GM19372 (cell line): ENCODE measurements around the gene SMTNL1.

ENCODE experiments used
- ATAC-seq: cut with Tn5 transposase; IDR thresholded peaks from one replicate; pipeline ENCODE4 v1.9.1; 2021; ENCODE audit warnings: mild to moderate bottlenecking, low read depth, moderate library complexity; ENCODE audit not compliant: unreplicated experiment

The SMTNL1 gene, protein sequence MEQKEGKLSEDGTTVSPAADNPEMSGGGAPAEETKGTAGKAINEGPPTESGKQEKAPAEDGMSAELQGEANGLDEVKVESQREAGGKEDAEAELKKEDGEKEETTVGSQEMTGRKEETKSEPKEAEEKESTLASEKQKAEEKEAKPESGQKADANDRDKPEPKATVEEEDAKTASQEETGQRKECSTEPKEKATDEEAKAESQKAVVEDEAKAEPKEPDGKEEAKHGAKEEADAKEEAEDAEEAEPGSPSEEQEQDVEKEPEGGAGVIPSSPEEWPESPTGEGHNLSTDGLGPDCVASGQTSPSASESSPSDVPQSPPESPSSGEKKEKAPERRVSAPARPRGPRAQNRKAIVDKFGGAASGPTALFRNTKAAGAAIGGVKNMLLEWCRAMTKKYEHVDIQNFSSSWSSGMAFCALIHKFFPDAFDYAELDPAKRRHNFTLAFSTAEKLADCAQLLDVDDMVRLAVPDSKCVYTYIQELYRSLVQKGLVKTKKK

DNA sequence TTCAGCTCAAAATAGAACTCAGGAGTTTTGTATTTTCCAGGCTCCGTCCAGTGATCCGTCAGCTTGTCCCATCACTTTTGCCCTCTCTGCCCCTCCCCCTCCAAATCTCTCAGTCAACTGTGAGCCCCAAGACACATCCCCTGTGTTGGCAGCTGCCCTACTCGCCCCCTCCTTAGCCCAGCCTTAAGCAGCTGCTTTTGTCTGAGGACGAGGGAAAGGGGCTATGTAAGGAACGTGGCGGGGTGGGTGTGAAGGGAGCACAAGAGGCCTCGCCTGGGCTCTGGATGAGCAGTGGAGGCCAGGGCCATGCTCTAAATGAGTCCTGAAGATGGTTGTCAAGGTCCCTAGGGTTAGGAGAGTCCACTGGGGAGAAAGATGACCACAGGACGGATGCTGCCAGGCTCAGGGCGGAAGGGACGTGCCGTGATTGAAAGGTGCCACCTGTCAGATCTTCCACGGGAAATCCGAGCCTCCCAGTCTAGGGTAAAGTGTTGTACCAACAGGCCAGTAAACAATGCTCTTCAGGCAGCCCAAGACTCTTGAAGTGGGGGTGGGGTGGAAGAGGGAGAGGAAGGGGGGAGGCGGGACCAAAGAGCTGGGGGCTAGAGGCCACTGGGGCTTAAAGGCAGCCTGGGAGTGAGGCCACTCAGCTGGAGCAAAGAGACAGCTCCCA is at the start of gene SMTNL1:
Gene SMTNL1 (plus strand): TSS at position 649 of the 673 bp plus-strand sequence. CDS start 5,048 bp downstream, outside the sequence.
- no peak for ATAC-seq

DNA sequence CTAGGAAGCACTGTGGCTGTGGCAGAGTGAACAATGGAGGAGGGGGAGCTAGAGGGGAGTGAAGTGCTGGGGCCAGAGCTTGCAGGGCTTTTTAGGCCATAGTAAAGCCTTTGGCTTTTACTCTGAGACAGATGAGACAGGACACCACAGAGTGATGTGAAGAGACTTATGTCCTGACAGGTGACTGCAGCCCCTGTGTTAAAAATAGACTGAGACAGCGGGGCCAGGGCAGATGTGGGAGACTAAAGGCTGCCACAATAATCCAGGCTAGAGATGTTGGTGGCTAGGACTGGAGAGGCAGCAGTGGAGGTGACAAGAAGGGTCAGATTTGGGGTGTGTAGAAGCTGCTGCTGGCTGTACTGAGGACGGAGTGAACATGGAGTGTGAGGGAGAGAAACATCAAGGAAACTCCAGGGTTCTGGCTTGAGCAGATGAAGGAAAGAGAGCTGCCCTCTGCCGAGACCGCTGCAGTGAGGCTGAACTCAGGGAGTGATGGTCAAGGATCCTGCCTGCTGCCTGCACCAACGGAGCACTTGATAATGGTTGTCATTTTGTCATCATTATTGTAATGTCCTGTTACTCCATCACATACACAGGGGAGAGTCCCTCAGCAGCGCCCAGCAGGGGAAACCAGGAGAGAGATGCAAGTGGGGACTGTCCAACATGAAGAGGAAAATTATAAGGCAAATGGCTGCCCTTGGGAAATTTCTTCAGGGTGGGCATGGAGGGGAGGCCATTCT is 49.3 kb upstream of the SMTNL1 start:
- ATAC-seq: no peak

DNA sequence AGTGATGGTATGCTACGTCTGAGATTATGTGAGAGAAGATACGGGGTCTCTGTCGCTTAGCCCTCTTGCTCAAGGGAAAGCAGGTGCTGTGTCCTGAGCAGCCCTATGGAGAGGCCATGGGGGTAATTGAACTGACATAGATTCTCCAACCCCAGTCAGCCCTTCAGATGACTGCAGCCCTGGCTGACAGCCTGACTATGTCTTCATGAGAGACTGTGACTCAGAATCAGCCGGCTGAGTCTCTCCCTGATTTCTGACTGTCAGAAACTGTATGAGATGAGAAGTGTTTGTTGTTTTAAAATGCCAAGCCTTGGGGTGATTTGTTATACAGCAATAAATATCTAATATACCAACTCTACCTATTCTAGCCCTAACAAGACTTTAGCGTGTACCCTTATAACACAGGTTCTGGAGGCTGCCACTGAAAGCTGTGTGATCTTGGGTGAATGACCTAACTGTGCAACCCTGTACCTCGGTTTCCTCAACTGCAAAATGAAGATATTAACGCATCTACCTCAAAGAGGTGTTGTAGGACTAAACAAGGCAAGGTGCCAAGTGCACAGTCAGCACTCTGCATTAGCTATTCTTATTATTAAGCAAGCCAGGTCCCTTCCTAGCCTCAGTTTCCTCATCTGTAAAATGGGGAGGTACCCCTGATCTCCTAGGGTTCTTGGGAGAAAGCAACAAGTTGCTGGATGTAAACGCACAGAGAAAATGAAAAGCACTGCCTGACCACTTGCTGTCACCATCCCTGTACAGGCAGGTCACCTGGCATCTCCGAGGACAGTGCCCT is 46.7 kb upstream of the SMTNL1 start:
- ATAC-seq: no peak

DNA sequence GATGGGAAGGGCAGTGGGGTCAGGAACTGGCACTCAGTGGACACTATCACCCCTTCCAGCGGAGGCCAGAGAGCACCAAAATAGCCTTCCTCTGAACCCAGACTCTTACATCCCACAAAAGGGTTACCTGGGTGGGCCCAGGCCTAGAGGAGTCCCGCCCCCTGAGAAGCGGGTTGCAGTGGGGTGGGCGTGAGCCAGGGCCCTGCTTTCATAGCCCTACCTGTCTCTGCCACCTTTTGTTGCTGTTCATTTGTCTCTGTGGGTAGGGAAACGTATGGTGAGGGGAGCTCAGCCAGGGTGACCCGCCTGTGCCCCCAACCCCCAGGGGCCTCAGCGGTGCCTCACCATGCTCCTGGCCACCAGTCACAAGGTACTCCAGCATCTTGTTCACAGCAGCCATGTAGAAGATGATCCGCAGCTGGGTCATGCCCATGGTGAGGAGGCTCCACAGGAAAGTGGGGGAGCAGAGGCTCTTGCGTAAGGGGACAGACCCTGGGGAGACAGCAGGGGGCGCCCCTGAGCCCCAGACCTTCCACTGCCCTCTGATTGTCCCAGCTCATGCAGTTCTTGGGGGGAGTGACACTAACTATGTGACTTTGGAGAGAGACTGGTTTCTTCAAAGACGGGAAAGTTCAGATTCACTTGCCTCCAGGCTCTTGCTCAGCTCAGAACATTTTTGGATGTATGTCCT is 45.9 kb upstream of the SMTNL1 start:
- ATAC-seq: no peak

DNA sequence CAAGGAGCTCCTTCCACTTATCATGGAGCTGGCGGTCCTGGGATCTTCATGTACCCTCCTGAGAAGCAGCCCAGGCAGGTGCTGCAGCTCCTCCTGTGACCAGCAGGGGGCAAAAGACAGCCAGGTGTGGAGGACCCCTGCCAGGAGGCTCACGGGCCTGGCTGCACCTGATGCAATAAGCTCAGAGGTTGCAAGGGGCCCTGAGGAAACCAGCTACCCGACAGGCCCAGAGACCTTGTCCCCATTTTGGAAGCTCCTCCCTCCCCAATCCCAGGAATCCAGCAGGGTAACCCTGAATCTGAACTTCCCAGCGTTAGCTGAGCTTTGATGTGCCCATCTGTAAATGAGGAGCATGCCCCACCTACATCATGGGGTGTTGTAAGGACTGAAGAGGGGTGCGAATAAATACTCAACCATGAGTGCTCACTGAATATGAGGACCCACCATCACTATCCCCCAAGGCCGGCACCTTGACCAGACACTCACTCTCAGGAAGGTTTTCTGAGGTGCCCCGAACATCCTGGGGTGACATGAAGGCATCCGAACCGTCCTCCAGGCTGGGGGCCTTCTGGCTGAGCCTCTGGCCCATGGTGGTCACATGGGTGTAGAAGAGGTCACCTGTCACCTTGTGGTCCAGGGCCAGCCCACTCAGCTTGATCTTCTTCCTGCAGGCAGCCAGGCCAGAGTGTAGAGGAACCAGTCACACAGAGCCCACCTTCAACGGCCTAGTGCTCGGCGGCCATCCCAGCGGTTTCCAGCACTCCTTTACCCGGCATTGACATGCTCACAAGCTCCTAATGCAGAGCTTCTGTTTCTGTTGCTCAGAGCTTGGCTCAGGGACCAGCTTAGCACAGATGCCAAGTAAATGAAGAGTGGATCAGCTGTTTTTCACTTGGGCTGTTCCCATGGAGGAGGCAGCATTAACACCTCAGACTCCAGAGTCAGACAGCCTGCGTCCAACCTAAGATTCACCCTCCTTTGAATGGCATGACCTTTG is 43.6 kb upstream of the SMTNL1 start:
- ATAC-seq: peak; percentile 79

DNA sequence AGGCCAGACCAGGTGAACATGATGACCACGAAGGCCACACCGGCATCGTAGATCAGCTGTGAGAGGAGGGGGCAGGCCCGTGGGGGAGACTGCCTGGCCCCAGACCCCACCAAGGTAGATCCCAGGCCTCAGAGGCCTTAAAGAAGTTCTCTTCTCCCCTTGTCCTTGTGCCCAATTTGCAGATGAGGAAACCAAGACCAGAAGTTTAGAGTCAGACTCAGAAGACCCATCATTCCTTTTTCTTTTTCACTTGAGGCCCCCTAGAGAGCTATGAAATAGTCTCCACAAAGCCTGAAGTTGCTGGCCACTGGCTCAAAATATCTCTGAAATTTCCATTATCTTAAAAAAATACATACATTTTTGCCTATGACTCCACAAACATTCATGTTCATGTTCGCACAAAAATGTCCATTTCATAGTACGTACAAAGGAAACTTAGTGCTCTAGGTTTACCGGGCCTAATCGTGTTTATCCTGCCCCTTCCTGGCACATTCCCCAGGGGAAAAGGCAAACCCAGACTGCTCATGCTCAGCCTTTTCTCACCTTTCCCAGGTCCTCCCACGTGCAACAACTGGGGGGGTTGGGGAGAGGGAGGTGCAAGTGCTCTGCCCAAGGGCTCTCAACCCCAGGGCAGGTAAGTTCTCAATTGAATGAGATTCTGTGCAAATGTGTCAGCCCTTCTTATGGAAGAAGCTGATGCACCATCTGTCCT is 41.1 kb upstream of the SMTNL1 start:
- ATAC-seq: no peak

DNA sequence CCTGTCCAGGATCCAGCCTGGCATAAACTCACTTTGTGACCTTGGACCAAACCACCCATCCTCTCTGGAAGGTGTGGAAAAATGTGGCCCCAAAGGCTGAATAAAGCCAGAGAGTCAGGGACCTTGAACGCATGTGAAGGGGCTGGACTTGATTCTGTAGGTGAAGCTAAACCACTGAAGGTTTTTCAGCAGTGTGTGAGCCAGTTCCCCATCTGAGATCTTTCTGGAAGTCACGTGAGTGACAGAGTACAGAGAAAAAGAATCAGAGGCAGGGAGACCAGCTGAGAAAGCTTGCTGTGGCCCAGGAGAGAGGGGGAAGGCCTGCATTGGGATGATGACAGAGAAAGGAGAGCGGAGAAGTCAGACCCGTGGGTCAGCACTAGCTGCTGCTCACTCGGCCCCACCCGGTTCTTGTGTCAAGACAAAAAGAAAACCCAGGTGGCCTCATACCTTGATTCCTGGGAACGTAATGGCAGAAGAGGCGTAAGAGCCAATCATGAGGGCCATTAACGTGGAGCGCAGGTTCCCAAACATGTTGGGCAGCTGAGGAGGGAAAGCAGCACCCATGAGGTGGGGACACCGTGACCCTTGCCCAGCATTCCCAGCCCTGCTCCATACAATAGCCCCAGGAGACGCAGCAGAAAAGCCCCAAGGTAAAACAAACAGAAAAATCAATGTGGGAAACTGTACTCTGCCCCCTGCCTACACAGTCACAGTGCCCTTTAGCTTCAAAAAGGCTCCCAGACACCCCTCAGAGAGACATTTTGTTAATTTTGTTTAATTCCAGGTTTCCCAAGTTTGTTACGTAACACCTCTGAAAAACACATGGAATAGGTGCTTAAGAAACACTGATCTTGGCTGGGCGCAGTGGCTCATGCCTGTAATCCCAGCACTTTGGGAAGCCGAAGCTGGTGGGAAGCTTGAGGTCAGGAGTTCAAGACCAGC is 39.8 kb upstream of the SMTNL1 start:
- no peak for ATAC-seq

DNA sequence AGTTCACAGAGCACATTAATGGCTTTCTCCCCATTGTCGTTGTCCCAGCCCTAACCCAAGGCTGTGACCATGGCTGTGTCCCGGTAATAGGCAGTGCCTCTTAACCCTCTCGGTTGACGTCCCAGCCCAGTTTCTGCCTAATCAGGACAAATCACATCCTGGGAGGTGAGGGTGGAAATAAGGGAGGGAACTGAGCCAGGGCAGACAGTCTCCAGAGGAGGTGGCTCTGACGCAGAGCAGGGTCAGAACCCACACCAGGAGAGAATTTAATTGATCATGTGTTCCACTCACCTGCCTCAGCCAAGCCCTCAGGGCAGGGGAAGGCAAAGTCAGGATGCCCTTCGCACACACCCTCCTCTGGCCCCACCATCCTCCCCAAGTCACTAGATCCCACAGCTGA is 38.9 kb upstream of the SMTNL1 start:
- ATAC-seq: no peak

DNA sequence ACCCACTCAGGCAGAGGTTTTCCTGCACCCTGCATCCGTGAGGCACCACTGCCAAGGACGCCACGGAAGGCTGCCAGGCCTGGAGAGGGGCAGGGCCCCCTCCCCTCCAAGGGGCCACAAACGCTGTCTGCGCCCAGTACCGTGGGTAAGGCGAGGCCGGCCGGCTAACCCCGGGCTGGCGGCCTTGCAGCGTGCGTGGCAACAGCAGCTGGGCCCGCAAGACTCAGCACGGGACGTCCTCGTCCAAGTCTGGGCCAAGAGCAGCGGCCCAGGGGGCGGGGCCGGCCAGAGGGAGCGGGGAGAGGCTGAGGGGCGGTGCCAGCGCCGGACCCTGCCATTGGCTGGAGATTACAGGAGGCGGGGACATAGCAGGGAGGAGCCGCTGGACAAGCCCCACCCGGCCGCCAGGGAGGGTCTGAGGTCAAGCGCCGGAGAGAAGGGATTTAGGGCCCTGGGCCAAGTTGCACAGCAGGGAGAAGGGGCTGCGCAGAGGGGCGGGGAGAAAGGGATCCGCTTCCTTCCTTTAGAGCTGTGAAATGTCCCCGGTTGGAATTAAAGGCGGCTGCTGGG is 37.9 kb upstream of the SMTNL1 start:
- peak; percentile 100 for ATAC-seq

DNA sequence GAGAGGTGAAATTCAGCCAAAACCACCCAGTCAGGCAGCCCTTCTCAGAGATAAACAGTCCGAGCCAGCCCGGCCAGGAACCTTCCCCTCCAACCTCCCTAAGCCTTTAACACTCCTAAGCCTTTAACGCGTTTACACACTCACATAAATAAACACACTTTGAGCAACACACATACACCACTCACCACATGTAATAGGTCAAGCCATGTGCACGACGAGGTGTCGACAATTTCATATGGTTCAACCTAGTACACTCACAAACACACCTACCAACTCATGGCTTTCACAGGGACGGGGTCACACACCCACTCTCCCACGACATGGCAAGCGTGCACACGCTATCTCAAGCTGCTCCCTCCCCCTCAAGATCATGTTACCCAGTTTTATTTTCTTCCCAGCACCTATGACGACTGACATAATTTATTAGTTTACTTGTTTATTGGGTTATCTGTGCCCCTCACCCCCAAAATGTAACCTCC is 37.4 kb upstream of the SMTNL1 start:
- no peak for ATAC-seq

DNA sequence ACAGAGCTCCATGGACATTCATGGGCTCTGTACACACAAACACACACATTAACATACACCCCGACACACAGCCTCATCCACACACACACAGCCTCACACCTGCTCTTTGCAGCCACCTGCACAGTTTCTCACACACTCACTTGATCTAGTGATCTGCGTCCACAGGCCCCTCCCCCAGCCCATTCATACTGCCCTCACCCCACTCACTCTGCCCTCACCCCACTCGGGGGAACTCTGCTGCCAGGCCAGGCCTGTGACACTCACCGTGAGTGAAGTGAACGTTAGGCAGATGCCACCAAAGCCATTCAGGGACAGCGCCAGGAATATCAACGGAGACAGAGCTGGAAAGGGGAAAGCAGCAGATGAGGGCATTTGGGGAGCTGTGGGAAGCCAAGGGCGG is 36.9 kb upstream of the SMTNL1 start:
- no peak for ATAC-seq

DNA sequence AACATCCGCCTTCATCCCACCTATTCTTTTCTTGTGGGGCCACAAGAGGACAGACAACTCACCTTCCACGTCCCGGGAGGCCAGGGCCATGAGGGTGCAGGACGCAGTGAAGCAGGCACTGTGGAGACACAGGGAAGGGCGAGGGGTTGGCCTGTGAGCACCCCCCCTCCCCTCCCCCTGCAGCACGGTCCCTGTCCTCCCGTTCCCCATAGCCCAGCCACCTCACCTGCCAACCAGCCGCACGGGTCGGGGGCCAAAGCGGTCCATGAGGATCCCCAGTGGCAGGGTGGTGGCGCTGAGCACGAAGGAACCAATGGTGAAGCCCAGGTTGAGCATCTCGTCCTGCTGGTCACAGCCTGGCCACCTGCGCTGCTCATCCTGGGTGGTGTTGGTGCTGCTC is 36.5 kb upstream of the SMTNL1 start:
- ATAC-seq: no peak

DNA sequence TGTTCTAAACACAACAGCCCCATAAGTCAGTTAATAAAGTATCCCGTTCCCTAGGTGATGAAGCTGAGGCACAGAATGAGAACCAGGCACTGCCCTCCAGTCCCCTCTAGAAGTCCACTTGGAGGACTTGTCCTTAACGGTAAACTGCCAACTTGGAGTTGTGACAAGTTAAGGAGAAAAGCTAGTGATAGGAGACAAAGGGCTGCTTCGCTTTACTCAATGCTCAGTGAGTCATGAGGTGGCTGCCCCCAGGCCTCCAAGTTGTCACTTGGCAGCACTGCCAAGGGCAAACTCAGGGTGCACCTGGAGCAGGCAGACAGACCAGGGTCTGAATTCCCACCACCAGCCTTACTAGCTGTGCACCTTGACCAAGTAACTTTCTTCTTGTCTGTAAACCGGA is 35.4 kb upstream of the SMTNL1 start:
- ATAC-seq: no peak

DNA sequence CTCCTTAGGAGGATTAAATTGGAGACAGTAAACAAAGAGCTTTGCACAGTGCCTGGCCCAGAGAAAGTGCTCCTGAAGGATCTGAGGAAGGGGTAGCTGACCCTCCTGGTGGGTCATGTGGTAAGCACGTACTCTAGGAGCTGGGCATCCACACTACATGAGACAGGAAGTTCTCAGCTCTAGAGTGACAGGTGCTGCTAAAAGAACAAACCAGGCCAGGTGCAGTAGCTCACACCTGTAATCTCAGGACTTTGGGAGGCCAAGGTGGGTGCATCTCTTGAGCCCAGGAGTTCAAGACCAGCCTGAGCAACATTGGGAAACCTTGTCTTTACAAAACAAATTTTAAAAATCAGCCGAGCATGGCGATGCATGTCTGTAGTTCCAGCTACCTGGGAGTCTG is 35.0 kb upstream of the SMTNL1 start:
- ATAC-seq: no peak

DNA sequence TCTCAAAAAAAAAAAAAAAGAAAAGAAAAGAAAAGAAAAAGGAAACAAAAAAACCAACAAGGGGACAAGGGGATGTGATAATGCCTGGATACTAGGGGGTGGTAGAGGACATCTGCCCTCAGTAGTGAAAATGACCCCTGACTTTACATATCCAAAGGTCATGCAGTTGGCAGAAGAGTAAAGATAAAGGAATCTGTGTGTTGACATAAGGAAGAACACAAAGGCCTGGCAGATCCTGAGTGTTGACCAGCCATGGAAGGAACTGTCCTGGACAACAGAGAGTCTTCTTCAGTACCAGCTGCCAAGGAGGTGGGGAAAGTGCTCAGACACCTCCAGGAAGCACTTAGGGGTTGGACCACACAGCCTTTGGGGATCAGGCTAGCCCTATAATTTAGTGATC is 34.5 kb upstream of the SMTNL1 start:
- no peak for ATAC-seq

DNA sequence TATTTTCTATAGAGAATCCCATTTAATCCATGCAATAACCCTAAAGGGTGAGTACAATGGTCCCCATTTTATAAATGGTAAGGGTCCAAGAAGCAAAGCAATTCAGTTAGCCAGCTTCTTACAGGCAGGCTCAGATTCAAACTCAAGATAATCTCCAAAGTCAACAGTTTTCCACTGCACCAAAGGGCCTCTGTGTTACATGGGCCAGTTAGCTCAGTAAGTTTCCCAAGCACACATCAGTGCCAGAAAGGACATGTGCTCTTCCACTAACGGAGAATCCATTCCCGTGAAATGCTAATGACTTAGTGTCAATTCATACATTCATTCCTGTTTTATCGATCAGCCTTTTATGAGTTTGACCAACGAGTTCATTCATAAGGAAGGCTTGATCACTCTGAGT is 32.9 kb upstream of the SMTNL1 start:
- ATAC-seq: no peak
